ENCODE data around the gene SSR2. TPM values are rescaled to one million over a fixed set of nuclear protein-coding genes. Genes with fewer than 3 reads are reported as not detected.
"Not testable (repeated sequence)": the region's sequence is repeated elsewhere in the genome, so short reads cannot be mapped to it uniquely, and the experiment has no call there.

The SSR2 gene
- total RNA-seq, 1 donor from 2014 or later = 255 TPM

DNA sequence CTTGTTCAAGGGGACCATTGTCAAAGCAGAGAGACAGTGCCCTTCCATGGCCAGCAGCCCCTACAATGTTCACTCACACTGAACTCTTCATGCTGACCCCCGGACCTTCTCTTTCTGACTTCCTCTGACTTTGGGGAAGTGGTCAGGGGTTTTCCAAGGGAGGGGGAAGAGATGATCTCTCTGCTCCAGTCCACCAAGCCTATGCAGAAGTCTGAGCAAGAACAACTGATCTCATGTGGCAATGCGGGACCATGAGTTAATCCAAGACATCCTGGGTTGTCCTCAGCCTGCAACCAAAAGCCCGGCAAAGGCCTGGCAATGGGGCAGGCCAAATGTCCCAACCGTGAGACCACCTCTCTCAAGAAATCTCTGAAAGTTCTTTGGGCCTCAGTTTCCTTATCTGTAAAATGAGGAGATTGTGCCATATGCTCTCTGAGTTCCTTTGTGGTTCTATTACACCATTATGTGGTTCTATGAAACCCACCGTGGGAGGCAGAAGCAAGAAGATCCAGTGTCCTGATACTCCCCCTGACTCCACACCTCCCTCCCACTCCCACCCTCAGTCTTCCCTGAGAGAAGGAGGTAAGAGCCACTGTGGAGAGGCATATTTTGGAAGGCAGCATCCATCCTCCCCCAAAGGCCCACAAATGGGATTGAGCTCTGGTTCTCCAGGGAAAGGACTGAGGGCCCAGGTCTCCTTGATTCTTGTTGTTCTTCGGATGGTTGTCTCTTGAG, 30.6 kb downstream of the SSR2 start:
- H3K4me3 Mint-ChIP-seq = peak overlapping the region; percentile 31
- no peak for DNase-seq (ENCODE audit: low read depth, low spot score)
- H3K4me1 Mint-ChIP-seq = peaks cover 36% of the 10 kb centered on the region
- H3K9me3 Mint-ChIP-seq = no peaks in the 10 kb centered on the region
- TF ChIP-seq, protein P1, sequence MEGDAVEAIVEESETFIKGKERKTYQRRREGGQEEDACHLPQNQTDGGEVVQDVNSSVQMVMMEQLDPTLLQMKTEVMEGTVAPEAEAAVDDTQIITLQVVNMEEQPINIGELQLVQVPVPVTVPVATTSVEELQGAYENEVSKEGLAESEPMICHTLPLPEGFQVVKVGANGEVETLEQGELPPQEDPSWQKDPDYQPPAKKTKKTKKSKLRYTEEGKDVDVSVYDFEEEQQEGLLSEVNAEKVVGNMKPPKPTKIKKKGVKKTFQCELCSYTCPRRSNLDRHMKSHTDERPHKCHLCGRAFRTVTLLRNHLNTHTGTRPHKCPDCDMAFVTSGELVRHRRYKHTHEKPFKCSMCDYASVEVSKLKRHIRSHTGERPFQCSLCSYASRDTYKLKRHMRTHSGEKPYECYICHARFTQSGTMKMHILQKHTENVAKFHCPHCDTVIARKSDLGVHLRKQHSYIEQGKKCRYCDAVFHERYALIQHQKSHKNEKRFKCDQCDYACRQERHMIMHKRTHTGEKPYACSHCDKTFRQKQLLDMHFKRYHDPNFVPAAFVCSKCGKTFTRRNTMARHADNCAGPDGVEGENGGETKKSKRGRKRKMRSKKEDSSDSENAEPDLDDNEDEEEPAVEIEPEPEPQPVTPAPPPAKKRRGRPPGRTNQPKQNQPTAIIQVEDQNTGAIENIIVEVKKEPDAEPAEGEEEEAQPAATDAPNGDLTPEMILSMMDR (conservative IDR thresholded peaks at IDR 0.05) = no peak
- peak overlapping the region; percentile 75 for H3K27ac Mint-ChIP-seq (ENCODE audit: unreplicated experiment)
- H3K36me3 Mint-ChIP-seq (ENCODE audit: low read depth) = no peaks in the 10 kb centered on the region
- no peaks in the 10 kb centered on the region for H3K27me3 Mint-ChIP-seq (ENCODE audit: low read depth)

DNA sequence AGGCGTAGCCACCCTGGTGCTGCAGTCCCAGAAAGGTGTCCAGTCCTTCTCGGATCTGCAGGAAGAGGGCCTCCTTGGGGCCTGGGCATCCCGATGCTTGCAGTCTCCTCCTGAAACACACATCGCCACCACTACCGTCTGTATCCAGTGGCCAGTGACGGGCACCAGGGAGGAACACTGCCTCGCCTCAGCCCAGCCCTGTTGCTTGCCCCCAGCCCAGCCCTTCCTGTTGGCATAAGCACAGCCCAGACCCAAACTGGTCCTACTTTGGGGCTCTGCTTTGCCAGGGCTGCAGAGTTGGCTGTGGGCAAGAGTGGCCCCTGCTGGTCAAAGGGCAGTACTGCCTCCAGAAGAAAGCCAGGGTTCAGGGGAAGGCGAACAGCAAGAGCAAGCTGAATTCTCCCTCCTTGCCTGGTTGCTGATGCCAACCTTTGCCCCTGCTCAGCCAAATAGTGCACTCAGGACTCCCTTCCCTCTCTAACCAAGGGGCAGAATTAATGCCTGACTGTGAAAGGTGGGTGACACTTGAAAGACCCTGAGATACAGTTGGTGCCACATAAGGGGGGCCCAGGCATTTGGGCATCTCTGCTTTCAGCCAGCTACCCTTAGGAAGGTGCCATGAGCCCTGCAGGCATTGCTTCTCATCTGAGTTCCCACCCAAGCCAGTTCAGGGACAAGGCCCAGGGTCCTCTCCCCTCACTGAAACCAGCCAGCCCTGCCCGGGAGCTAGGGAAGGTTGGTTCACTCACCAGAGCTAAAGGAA, 31.3 kb downstream of the SSR2 start:
- peak; percentile 80 for DNase-seq (ENCODE audit: low read depth, low spot score)
- no peaks in the 10 kb centered on the region for H3K36me3 Mint-ChIP-seq (ENCODE audit: low read depth)
- H3K27me3 Mint-ChIP-seq (ENCODE audit: low read depth) = no peaks in the 10 kb centered on the region
- H3K27ac Mint-ChIP-seq (ENCODE audit: unreplicated experiment) = no peak overlapping the region
- H3K4me1 Mint-ChIP-seq = peaks cover 34% of the 10 kb centered on the region
- TF ChIP-seq, protein P1 (conservative IDR thresholded peaks at IDR 0.05) = peak; percentile 94
- no peaks in the 10 kb centered on the region for H3K9me3 Mint-ChIP-seq
- H3K4me3 Mint-ChIP-seq = peak overlapping the region; percentile 31

GRCh38 chr1:155984903-155985645, 35.7 kb downstream of the SSR2 start:
- not testable (repeated sequence) for H3K27ac Mint-ChIP-seq (ENCODE audit: unreplicated experiment); H3K4me3 Mint-ChIP-seq; H3K9me3 Mint-ChIP-seq; DNase-seq (ENCODE audit: low read depth, low spot score); H3K27me3 Mint-ChIP-seq (ENCODE audit: low read depth); H3K36me3 Mint-ChIP-seq (ENCODE audit: low read depth)
- peaks cover 54% of the 10 kb centered on the region for H3K4me1 Mint-ChIP-seq

GRCh38 chr1:155984341-155984740, 36.4 kb downstream of the SSR2 start:
- no peak overlapping the region for H3K4me3 Mint-ChIP-seq
- H3K36me3 Mint-ChIP-seq (ENCODE audit: low read depth) = no peaks in the 10 kb centered on the region
- peaks cover 53% of the 10 kb centered on the region for H3K4me1 Mint-ChIP-seq
- no peak for DNase-seq (ENCODE audit: low read depth, low spot score)
- H3K9me3 Mint-ChIP-seq = no peaks in the 10 kb centered on the region
- H3K27ac Mint-ChIP-seq (ENCODE audit: unreplicated experiment) = peak overlapping the region; percentile 62
- TF ChIP-seq, protein P1 (conservative IDR thresholded peaks at IDR 0.05) = no peak
- no peaks in the 10 kb centered on the region for H3K27me3 Mint-ChIP-seq (ENCODE audit: low read depth)

DNA sequence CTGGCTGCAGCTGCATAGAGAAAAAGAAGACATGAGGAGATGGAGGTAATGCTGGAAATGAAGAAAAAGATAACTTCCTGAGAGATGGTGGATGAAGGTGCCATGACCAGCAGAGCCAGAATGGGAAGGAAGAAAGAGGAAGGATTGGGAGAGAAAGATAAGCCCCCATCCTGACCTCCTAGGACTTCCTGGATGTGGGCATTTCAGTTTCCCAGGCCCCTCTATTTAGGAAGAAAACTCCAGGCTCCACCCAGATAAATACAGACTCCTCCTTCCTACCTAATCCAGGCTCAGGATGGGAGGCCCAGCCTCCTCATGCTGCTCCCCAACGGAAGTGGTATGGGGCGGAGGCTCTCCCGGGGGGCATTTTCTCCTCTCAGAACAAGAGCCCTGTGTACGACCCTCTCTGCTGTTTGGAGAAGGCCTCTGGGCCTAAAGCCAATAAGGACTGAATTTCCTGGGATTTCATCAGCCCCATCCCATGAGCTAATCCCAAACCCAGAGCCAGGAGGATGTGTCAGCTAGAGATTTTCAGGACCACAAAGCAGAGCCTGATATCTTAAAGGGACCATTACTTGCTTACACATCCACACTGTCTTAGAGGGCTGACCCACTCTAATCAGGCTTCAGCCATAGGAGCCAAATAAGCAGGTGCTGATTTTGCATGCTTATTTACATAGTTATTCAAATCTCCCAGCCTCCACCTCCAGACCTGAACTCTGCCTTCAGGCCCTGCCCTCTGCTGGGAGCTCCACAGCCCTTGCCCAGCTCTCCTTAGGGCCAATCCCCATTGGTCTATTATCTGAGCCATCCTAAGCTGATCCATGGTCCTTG, 37.3 kb downstream of the SSR2 start:
- H3K4me1 Mint-ChIP-seq = peaks cover 54% of the 10 kb centered on the region
- H3K27me3 Mint-ChIP-seq (ENCODE audit: low read depth) = no peaks in the 10 kb centered on the region
- H3K4me3 Mint-ChIP-seq = peak overlapping the region; percentile 64
- DNase-seq (ENCODE audit: low read depth, low spot score) = peak; percentile 22
- TF ChIP-seq, protein P1 (conservative IDR thresholded peaks at IDR 0.05) = no peak
- H3K27ac Mint-ChIP-seq (ENCODE audit: unreplicated experiment) = peak overlapping the region; percentile 94
- no peaks in the 10 kb centered on the region for H3K36me3 Mint-ChIP-seq (ENCODE audit: low read depth)
- H3K9me3 Mint-ChIP-seq = no peaks in the 10 kb centered on the region

Data from neural crest cell (in vitro differentiated cells).